Retinal pigment epithelial cell (primary cell): Measurements from ENCODE around the gene PIBF1.
"Not testable (repeated sequence)": the region's sequence is repeated elsewhere in the genome, so short reads cannot be mapped to it uniquely, and the experiment has no call there.

Experiments
- DNase-seq: peaks from one replicate; pipeline ENCODE4 v3.0.0-alpha.2; 2010; ENCODE audit warnings: low read depth
- H3K4me3 ChIP-seq: 2 replicates; pipeline ENCODE4 v1.5.1; 2011; ENCODE audit warnings: mild to moderate bottlenecking, low read length, control low read depth, moderate library complexity
- CTCF ChIP-seq: conservative IDR thresholded peaks from 2 replicates; pipeline ENCODE4 v1.5.1; 2011; ENCODE audit warnings: low read depth, low read length, control low read depth, inconsistent platforms

The PIBF1 gene

DNA sequence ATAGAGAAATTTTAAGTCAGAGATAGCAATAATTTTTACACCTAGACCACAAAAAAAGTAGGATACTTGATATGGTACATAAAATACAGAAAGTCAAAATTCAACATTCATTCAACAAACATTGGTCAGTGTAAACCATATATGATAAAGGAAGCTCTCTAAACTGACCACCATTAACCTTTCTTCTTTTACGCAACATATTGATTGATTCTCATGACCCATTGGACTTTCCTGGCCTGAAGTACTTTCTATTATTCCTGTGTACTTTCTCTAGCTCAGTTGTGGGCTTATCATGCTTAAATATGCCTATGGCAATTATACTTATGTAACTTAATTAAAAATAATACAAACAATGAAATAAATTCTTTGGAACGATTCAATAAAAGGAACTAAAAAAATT is 10.7 kb downstream of the PIBF1 start:
- no peak for DNase-seq
- H3K4me3 ChIP-seq: no peak overlapping the region
- no peak for TF ChIP-seq CTCF

- no peak for TF ChIP-seq CTCF
- H3K4me3 ChIP-seq: no peak overlapping the region
- DNase-seq: no peak
These were observed 16.9 kb downstream of the PIBF1 start for GRCh38 chr13:72798817-72799216.

DNA sequence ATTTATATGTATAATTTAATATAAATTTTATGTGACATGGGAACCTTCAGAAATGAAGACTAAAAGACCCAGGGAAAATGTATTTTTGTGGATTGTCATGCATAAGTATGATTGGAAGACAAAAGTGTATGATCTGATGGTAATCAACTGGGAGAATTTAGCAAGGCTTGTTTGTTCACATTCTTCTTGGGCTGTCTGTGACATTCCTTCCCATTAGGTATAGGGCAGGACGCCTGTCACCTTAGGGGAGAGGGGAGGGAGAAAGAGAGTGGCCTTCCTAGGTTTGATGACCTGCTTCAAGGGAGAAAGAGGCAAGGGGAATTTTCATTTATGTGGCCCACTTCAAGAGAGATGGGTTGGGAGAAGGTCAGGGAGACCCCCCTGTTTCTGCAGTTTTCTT is 22.4 kb downstream of the PIBF1 start:
- no peak overlapping the region for H3K4me3 ChIP-seq
- DNase-seq: no peak
- TF ChIP-seq CTCF: no peak

- no peak overlapping the region for H3K4me3 ChIP-seq
- no peak for TF ChIP-seq CTCF
- DNase-seq: no peak
These were observed 23.9 kb downstream of the PIBF1 start for GRCh38 chr13:72805676-72806346.

DNA sequence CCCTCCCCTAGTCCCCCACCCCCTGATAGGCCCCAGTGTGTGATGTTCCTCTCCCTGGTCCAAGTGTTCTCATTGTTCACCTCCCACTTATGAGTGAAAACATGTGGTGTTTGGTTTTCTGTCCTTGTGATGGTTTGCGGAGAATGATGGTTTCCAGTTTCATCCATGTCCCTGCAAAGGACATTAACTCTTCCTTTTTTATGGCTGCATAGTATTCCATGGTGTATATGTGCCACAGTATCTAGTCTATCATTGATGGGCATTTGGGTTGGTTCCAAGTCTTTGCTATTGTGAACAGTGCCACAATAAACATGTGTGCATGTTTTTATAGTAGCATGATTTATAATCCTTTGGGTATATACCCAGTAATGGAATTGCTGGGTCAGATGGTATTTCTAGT is 24.6 kb downstream of the PIBF1 start:
- not testable (repeated sequence) for H3K4me3 ChIP-seq, DNase-seq

- no peak for DNase-seq
- TF ChIP-seq CTCF: peak; percentile 31
- H3K4me3 ChIP-seq: no peak overlapping the region
These were observed 27.1 kb downstream of the PIBF1 start for GRCh38 chr13:72808917-72809500.

GRCh38 chr13:72820156-72820897 is 38.4 kb downstream of the PIBF1 start:
- H3K4me3 ChIP-seq: no peak overlapping the region
- DNase-seq: peak; percentile 41
- no peak for TF ChIP-seq CTCF
